ENCODE data around the gene SOX1.

Gene SOX1

DNA sequence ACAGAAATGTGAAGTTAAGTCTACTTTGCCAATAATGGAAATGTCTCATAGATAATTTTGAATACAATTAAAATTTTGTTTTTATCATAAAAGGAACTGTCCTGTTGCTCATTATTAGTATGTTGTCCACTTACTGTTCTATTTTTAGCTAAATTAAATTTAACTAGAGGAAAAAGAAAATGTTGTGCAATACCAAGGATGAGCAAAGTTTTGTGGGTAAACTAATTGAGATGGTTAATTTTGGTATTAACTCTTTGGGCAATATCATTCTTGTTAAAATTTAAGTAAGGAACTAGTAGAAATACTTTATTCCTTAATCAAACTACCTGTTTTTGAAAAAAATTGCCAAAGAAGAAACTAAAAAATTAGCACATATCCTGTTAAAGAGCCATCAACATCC, 43.5 kb downstream of the SOX1 start:
- DNase-seq, result no peak

DNA sequence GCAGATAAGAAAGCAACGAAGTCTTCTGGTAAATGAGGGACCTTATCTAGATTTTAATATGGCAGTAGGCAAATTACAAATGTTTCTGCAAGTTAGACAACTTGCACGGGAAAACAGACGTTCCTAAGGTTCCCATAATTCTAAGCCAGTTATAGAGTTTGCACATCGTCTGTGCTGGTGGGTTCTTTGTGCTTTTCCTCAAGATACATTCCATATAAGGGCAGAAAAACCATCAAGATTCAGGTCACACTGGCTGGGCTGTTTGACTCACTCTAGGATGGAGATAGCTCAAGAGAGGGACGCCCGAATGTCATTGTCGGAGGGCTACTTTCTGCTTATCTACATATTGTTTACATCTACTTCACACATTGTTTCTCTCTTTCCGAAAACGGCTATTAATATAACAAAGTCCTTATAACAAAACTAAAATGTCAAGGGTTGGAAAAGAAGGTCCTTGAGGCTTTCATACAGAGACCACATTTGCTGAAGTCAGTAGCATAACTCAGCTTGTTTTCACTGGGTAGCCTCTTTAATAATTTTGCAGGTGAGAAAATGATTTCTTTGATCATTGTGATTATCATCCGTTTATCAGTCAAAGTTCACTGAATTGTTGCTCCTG, 44.4 kb downstream of the SOX1 start:
- no peak for DNase-seq

DNA sequence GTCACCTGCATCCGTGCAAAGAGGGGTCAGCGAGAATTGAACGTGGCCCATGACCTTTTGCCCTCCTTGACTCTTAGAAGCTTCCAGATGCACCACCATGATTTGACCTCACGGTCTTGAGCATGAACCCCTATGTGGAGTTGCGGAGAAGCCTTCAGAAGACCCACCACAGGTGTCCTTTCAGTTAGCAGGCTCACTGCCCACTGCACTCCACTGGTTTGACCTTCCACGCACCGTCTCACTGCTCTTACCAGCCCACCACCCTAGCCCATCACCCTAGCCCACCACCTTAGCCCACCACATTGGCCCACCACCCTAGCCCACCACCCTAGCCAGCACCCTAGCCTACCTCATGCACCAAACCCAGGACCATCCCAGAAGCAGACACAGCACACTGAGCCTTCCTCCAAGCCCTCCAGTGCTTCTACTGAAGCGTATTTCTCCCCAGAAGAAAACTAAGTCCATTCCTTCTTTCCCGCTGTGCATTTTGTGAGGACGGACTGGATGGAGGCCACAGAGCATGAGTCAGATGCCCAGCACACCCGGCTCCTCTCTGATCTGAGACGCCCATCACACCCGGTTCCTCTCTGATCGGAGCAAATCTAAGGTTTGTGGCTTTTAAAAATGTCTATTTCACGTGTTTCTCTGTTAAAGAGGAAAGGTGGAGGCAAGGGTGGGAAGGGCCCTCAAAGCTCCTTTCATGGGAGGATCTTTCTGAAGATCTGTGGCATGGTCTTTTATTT, 45.8 kb downstream of the SOX1 start:
- no peak for DNase-seq

DNA sequence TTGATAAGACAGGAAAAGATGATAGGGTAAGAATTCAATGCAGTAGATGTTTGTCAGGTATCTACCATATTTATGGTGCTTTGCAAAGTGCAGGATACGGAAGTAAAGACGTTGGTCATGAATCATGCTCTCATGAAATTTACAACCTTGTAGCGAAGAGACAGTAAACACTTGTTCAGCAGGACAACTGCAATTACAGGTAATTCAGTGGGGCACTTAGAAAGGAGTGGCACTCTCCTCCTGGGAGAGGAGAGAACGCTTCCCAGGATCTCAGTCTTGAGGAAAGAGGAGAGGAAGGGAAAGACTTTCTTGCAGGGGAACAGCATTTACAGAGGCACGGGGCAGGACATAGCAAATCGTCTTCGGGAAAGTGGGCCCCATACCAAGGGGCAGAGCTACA, 46.4 kb downstream of the SOX1 start:
- DNase-seq, result no peak

DNA sequence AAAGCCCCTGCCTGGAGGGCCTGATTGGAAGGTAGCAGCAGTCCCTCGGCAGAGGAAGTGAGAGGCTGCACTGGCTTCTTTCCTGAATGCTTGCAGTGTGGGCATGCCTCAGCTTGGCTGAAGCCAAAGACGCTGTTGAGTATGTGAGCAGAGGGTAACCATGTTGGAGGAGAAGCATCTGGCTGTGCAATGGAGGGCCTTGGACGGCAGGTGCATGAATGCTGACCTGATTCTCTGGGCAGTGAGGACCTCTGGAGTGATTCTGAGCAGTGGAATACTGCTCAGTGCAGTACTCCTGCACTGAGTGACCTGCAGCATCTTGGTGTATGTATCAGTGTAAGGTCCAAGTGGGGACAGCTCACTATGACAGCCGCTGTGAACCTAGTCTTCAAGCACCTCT, 46.9 kb downstream of the SOX1 start:
- DNase-seq, result no peak

DNA sequence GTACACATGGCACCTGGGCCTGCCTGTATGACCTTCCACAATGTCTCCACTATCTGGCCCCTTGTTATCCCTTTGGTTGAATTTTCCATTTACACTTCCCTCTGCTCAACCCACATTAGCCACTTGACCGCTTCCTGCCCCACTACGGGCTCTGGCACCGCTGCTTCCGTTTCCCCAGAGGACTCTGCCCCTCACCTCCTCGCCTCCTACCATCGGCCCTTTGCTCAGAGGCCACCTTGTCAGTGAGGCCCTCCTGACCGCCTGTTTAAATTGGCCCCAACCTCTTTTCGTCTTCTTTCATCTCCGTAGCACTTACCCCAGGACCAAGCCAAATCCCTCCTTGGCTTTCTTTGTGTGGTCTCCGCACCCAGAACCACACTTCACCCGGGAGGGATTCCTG, 47.4 kb downstream of the SOX1 start:
- no peak for DNase-seq

DNA sequence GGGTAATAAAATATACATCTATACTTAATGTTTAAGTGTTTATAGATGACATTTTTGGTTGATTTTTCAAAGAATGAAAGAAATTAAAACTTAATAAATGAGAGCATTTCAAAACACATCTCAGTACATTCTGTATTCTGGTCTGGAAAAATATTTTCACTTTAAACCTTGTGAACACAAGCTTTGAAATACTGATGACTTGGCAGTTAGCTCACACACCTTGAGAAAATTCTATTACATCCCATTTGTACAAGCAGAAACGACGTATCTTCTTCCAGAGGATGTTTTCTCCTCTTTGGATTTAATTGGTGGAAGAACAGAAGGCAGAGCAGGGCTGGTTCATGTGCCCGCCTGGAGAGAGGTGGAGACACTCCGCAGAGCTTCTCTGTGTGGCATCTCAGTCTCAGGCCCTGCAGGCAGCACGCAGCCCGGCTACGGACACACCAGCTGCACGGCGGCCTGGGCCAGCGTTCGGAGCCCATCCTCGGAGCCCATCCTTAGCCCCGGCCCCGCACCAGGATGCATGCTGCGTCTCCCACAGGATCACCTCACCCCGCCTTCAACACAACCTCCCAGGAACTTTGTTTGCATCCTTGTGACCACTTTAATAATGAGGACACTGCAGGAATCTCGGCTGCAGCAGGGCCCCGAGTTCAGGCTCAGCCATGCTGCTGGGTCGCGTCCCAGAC, 48.6 kb downstream of the SOX1 start:
- no peak for DNase-seq

DNA sequence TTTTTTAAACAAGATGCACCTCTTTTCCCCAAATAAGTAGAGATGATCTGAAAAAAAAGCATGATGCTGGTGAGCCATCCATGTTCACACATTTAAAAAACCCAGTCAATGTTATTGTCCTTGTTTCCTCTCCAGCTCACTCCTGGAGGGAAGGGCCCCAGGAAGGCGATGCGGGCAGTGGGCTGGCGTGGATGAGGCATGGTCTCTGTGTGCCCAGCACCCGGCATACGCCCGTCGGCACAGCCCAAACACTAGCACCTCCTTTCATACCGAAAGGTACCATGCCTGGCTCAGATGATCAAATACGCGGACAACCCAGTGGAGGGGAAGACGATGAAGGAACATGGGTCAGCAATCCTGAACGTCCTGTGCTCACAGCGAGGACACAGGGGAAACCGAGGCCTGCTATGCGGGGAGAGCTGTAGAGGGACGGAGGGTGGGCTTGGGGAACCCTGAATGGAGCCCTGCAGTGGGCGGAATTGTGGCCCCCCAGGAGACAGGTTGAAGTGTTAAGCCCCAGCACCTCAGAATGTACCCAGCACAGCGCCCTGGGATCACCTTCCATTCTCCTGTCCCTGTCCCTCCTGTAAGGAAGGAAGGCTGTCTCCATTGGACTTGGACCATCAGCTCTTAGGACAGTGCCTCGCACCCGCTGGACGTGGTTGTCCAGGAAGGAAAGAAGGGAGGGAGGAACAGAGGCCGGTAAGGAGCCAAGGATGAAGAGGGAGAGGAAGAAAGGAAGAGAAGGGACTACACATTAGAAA, 49.4 kb downstream of the SOX1 start:
- DNase-seq, result no peak

DNA sequence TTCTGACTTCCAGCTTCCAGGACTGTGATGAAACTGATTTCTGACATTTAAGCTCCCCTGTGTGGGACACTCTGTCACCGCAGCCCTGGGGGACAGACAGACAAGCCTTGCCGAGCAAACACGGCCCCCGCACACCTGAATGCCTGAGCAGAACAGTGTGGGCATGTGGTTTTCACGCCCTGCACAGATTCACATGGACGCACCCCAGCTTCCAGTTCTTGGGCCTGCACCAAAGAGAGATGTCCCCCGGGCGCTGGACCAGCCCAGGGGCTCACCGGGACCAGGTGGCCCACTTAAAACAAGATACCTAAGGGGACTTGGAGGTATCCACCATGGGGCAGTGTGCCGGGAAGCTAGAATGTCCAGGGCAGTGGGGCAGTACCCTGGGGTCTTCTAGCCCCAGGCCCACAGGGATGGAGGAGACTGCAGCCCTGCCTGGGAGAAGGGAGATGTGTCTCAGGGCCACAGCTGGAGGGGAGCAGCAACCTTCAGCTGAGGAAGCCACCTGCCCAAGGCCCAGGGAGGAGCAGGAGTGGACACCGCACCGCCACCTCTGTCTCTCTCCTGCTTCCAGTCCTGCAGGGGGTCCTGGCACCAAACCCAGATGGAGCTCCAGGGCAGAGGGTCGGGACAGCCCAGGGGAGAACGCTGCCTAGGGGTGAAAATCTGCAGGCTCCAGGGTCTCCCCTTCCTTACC, 50.5 kb downstream of the SOX1 start:
- no peak for DNase-seq

DNA sequence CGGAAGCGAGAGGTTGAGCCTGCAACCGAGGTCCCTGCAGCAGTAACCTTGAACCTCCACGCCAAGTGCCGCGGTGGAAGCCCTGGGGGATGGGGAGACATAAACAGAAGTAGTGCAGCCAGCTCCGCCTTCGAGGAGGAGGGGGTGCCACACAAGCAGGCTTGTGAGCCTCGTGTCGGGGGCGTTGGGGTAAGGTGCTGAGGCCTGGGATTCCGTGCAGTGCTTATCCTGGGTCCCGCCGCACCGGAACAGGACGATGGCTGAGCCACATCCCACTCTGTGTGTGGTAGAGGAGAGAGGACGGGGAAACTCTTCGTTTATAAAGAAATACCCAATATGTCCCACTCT, 51.0 kb downstream of the SOX1 start:
- no peak for DNase-seq

DNA sequence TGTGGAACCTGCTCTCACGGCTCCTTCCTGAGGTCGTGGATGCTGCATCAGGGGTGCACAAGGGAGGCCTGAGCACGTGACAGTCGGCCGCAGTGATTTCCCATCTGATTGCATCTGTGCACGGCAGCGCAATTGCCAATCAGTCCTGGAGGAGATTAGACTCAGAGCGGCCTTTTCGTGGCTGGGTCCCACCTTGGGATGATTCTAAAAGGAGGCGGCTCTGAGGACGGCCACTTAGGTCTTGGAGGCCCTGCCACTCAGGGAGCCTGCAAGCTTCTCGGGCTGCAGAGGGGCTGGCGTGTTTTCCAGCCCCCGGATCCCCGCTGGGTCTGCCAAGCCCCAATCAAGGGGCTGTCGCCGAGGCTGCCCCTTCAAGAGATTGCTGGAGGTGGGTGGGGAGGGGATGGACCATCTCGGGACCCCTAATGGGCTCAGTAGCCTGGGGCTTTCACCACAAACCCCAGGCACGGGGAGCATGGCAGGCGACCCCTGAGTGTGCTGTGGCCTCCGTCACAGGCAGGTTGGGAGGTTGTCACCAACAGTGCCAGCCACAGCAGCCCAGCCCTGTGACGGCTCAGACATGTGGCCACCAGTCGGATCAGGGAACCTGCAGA, 51.6 kb downstream of the SOX1 start:
- no peak for DNase-seq

DNA sequence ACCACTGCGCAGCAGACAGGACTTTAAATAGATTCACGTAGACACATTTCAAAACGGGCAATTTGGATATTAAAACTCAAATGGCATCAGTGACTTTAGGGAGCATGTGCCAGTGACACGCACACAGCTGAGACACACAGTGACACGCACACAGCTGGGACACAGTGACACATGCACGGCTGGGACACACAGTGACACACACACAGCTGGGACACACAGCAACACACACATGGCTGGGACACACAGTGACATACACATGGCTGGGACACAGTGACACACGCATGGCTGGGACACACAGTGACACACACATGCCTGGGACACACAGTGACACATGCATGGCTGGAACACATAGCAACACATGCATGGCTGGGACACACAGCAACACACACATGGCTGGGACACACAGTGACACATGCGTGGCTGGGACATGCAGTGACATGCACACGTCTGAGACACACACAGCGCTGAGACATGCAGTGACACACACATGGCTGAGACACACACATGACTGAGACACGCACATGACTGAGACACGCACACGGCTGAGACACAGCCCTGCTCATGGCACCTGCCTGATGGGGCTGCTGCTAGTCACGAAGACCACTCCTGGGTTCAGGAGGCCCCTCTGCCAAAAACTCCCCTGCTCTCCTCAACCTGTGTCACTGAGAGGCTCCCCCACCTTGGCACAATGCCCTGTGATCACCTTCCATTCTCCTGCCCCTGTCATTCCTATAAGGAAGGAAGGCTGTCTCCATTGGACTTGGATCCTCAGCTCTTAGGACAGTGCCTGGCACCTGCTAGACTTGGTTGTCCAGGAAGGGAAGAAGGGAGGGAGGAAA, 52.5 kb downstream of the SOX1 start:
- DNase-seq, result no peak

DNA sequence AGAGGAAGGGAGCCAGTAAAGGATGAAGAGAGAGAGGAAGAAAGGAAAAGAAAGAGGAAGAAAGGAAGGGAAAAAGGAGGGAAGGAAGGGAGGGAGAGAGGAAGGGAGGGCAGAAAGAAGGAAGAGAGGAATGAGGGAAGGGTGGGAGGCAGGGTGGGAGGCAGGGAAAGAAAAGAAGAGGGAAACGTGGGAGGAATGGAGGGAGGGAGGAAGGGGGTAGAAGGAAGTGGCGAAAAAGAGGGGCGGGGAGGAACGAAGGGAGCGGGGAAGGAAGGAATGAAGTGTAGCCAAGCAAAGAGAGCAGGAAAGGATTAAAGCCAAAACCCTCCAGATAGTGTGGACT, 53.1 kb downstream of the SOX1 start:
- no peak for DNase-seq
